22Rv1 (cell line): ENCODE results near the gene NFATC2.

Experiments used
- H3K27ac ChIP-seq: fragments of 450-650 bp; 2 replicates; pipeline ENCODE4 v1.5.1; 2017
- ZFX ChIP-seq: fragments of 450-650 bp; IDR thresholded peaks from 2 replicates; pipeline ENCODE4 v1.6.1; 2017; ENCODE audit warnings: antibody characterized with exemption, borderline replicate concordance
- TF ChIP-seq, protein P1 (sequence below): fragments of 450-650 bp; IDR thresholded peaks from 2 replicates; pipeline ENCODE4 v1.5.1; 2017; ENCODE audit warnings: mild to moderate bottlenecking

Gene NFATC2

DNA sequence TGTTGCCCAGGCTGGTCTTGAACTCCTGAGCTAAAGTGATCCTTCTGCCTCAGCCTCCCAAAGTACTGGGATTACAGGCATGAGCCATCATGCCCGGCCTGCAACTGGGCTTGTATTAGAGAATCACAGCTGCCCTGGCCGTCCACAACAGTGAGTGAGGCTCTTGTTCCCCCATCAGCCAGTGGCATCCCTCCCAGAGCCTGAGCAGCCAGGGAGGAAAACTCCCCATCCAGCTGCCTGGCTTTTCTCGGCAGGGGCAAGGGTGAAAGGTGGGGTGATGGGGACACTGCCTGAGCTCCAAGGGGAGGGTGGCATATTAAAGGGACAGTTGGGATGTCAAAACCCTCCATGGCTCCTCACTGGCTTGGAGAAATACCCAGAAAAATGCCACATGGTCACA, 185.6 kb downstream of the NFATC2 start:
- H3K27ac ChIP-seq: no peak overlapping the region
- TF ChIP-seq ZFX: no peak
- TF ChIP-seq, protein P1, sequence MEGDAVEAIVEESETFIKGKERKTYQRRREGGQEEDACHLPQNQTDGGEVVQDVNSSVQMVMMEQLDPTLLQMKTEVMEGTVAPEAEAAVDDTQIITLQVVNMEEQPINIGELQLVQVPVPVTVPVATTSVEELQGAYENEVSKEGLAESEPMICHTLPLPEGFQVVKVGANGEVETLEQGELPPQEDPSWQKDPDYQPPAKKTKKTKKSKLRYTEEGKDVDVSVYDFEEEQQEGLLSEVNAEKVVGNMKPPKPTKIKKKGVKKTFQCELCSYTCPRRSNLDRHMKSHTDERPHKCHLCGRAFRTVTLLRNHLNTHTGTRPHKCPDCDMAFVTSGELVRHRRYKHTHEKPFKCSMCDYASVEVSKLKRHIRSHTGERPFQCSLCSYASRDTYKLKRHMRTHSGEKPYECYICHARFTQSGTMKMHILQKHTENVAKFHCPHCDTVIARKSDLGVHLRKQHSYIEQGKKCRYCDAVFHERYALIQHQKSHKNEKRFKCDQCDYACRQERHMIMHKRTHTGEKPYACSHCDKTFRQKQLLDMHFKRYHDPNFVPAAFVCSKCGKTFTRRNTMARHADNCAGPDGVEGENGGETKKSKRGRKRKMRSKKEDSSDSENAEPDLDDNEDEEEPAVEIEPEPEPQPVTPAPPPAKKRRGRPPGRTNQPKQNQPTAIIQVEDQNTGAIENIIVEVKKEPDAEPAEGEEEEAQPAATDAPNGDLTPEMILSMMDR: no peak

DNA sequence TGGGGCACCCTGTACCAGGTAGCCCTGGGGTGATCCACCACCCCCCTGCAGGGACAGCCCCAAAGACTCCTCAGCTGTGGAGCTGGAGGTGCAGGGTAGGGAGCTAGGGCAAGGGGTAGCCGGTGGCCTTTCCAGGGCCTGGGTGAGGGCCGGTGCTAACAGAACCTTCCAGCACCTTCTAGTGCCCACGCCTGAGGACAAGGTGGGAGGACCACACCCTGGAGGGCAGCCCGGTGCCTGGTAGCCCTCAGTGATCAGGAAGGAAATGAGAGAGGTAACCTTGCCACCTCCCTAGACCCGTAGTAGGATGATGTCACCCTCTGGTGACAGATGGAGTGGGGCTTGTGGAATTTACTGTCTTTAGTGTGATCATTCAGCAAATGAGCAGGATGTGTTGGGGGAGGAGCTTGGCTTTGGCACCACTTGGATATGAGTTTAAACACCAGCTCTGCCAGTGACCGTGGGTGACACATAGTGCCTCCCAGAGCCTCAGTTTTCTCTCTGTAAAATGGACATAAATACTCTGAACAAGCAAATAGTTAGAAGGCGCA, 187.7 kb downstream of the NFATC2 start:
- H3K27ac ChIP-seq: no peak overlapping the region
- TF ChIP-seq, protein P1: no peak
- no peak for TF ChIP-seq ZFX

DNA sequence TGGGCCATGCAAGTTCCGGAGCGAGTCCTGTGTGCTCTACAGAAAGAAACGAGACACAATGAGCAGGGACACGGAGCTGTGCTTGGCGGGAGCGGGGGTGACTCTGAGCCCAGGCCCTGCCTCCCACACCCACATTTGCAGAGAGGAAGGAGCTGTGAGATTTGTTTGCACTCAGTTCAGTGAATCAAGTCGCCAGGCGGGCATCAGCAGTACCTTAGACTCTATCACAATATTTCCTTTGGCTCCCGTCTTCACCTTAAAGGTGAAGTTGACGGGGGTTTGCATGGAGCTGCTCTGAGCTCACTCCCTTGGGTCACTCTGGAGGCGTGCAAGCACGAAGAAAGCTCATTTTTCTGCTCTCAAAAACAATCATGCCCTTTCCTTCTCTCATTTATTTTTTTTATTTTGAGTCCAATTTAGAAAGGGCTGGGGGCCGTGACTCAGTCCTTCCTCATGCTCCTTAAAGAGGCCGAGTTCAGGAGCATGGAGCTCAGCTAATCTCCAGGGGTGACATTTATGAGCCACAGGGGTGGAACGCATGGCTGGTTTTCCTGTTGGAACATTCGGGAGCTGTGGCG, 188.2 kb downstream of the NFATC2 start:
- H3K27ac ChIP-seq: no peak overlapping the region
- TF ChIP-seq, protein P1: no peak
- no peak for TF ChIP-seq ZFX

DNA sequence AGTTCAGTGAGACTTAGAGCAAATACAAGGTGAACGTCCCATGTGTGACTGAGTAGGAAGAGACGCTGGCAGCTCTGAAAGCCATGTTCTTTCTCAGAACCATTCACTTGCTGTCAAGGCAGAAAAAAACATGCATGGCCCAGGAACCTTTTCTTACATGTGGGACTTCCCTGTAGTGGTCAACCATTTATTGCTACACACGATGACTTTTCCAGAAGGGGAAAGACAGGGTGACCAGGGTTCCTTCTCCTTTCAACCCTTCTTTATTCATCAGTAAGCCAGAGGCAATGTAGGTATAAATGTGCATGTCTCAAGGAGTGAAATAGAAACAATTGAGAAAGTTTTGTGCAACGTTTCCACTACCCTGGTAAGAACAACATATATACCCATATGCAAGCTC, 189.0 kb downstream of the NFATC2 start:
- TF ChIP-seq, protein P1: no peak
- no peak for TF ChIP-seq ZFX
- no peak overlapping the region for H3K27ac ChIP-seq

DNA sequence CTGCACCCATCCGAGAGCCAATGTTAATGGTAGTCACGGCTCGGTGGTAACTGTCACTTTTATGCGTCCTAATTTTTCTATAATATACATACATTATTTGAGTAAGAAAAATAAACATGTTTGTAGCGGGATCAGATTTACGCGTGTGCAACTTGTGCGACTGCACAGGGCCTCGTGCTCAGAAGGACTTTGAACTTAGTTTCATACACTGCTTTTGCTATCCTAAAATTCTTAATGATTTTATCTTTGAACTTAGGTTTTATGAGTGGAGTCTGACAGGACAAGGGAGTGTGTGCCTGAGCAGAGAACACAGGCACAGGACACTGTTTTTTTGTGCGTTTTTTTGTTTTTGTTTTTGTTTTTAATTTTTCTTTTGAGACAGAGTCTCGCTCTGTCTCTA, 189.7 kb downstream of the NFATC2 start:
- H3K27ac ChIP-seq: no peak overlapping the region

DNA sequence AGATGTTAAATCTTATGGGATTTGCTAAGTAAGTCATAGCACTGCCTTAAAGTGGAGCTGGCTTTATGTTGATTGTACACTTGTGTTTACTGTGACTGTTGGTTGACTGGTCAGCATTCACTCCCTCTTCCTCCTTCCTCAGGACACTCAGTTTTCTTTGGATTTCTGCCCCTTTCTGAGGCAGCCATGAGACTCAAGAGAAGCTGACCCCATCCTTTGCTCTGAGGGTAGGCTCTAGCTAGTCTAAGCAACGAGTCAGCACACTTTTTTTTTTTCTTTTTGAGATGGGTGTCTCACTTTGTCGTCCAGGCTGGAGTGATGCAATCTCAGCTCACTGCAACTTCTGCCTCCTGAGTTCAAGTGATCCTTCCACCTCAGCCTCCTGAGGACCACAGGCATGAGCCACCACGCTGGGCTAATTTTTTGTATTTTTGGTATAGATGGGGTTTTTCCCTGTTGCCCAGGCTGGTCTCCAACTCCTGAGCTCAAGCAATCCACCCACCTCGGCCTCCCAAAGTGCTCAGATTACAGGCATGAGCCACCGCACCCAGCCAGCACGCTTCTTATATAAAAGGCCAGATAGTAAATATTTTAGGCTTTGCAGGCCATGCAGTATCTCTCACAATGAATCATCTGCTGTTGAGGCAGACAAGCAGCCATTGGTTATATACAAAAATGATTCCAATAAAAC, 191.4 kb downstream of the NFATC2 start:
- no peak for TF ChIP-seq ZFX
- TF ChIP-seq, protein P1: no peak
- no peak overlapping the region for H3K27ac ChIP-seq

More for the DNA sequence above, 189.7 kb downstream of the NFATC2 start:
- no peak for TF ChIP-seq ZFX
- TF ChIP-seq, protein P1: no peak

DNA sequence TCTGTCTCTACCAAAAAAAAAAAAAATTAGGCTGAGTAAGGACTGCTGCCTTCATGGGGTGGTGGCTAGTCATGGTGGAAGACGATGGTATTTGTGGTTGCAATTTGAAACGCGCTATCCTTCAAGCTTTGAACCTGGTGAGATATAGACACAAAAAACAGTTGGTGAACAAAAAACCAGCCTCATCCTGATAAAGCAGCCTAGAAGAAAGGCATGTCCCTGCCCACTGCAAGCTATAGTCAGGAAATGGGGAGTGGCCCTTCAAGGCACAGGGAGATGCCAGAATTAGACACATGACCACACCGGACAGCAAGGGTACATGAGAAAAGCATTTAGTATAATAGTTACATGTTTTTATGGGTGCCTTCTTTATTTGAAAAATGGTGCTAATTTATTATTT, 193.6 kb downstream of the NFATC2 start:
- TF ChIP-seq ZFX: no peak
- TF ChIP-seq, protein P1: no peak
- no peak overlapping the region for H3K27ac ChIP-seq
